GM12878 (cell line): ENCODE data around the gene MANBA. TPM values are rescaled to one million over a fixed set of nuclear protein-coding genes. Genes with fewer than 3 reads are reported as not detected.

Experiments used
- ATAC-seq: fragments of 200-7000 bp; cut with Tn5 transposase; 3 replicates; pipeline ENCODE4 v1.9.1; 2020; ENCODE audit warnings: mild to moderate bottlenecking, moderate library complexity
- BruUV-seq: library from RNA; stranded (reverse); fragments of 400-500 nt; replicated peaks from 2 replicates; lab custom pipeline; 2021; lab: Mats Ljungman, UMichigan
- CTCF ChIA-PET: fragments of 300-600 bp; sonication (Branson Sonifier 250); formaldehyde crosslinking; extraction: SDS; loops from one replicate; lab custom pipeline; 2021; ENCODE audit warnings: inconsistent platforms; lab: Yijun Ruan, JAX
- POLR2A ChIA-PET: fragments of 350-600 bp; formaldehyde crosslinking; extraction: SDS; loops from one replicate; lab custom pipeline; 2021; ENCODE audit warnings: inconsistent platforms; lab: Charles Lee
- RAD21 ChIA-PET: fragments of 300-600 bp; sonication (Branson Sonifier 250); formaldehyde crosslinking; loops from one replicate; lab custom pipeline; 2023; ENCODE audit warnings: antibody characterized with exemption; ENCODE audit not compliant: unreplicated experiment; lab: Charles Lee
- SMC1A ChIA-PET: fragments of 300-600 bp; sonication (Branson Sonifier 250); formaldehyde crosslinking; loops from one replicate; lab custom pipeline; 2023; ENCODE audit not compliant: unreplicated experiment, uncharacterized antibody; lab: Charles Lee
- DNase-seq: peaks from one replicate; pipeline ENCODE4 v3.0.0-alpha.2; 2011; ENCODE audit warnings: low read depth, low spot score
- FAIRE-seq: peaks from 3 replicates; lab custom pipeline; 2011; peaks lifted over from hg19 to GRCh38; lab: Jason Lieb, UNC
- H2AFZ ChIP-seq: 2 replicates; pipeline ENCODE4 v1.6.0; 2011; ENCODE audit warnings: low read depth, low read length, control low read depth; ENCODE audit not compliant: control insufficient read depth
- H3K27ac ChIP-seq: 2 replicates; pipeline ENCODE4 v1.5.1; 2011; ENCODE audit warnings: control low read depth; ENCODE audit not compliant: control insufficient read depth, insufficient read depth
- H3K27me3 ChIP-seq, 2 experiments: replicated peaks in 1 of 2; 2 replicates each; pipeline versions ENCODE4 v1.6.0 to v1.6.1; 2011; ENCODE audit warnings: low read length in 1 of 2; ENCODE audit not compliant: control insufficient read depth in 2 of 2, insufficient read depth in 2 of 2
- H3K36me3 ChIP-seq, 2 experiments: 2 replicates each; pipeline ENCODE4 v1.5.1; 2011; ENCODE audit warnings: low read length in 1 of 2; ENCODE audit not compliant: control insufficient read depth in 2 of 2, insufficient read depth in 2 of 2
- H3K4me1 ChIP-seq: 2 replicates; pipeline ENCODE4 v1.6.1; 2011; ENCODE audit warnings: mild to moderate bottlenecking, low read length, moderate library complexity, mixed read lengths; ENCODE audit not compliant: control insufficient read depth, insufficient read depth
- H3K4me2 ChIP-seq: 2 replicates; pipeline ENCODE4 v1.6.0; 2011; ENCODE audit warnings: control low read depth; ENCODE audit not compliant: control insufficient read depth, insufficient read depth
- H3K4me3 ChIP-seq: fragments of 200-600 bp; sonication (generic); 2 replicates; pipeline ENCODE4 v1.5.1; 2016
- H3K79me2 ChIP-seq: 2 replicates; pipeline ENCODE4 v1.6.0; 2011; ENCODE audit warnings: low read length; ENCODE audit not compliant: control insufficient read depth, insufficient read depth
- H3K9ac ChIP-seq: 2 replicates; pipeline ENCODE4 v1.8.0; 2011; ENCODE audit warnings: low read length, control low read depth, mixed read lengths; ENCODE audit not compliant: control insufficient read depth, insufficient read depth
- H3K9me3 ChIP-seq: replicated peaks from 3 replicates; pipeline ENCODE4 v1.5.1; 2011; ENCODE audit warnings: mild to moderate bottlenecking, low read length; ENCODE audit not compliant: control insufficient read depth, insufficient read depth
- H4K20me1 ChIP-seq: 2 replicates; pipeline ENCODE4 v1.6.0; 2011; ENCODE audit not compliant: control insufficient read depth, insufficient read depth
- BCL11A ChIP-seq: IDR thresholded peaks from 2 replicates; pipeline ENCODE4 v1.6.1; 2011; ENCODE audit warnings: low read depth, low read length
- CEBPZ ChIP-seq: fragments of 150-350 bp; IDR thresholded peaks from 2 replicates; pipeline ENCODE4 v1.6.1; 2016; ENCODE audit warnings: low read depth, low read length
- CHD2 ChIP-seq: IDR thresholded peaks from 2 replicates; pipeline ENCODE4 v1.6.1; 2011; ENCODE audit warnings: low read depth, low read length, improper control_type of control experiment, borderline replicate concordance
- EED ChIP-seq: sonication (generic); IDR thresholded peaks from 2 replicates; pipeline ENCODE4 v1.6.1; 2016; ENCODE audit warnings: antibody characterized with exemption, low read depth
- JUNB ChIP-seq: IDR thresholded peaks from 2 replicates; pipeline ENCODE4 v1.6.1; 2016; ENCODE audit warnings: antibody characterized with exemption, mild to moderate bottlenecking
- SMAD5 ChIP-seq: IDR thresholded peaks from 2 replicates; pipeline ENCODE4 v1.6.1; 2016; ENCODE audit warnings: antibody characterized with exemption, low read depth
- SPI1 ChIP-seq: IDR thresholded peaks from 2 replicates; pipeline ENCODE4 v1.6.1; 2011; ENCODE audit warnings: low read depth, mild to moderate bottlenecking, low read length, moderate library complexity, borderline replicate concordance; ENCODE audit not compliant: insufficient read depth
- WGBS: methylation state at CpG from one replicate; pipeline ENCODE4 v1.1.6; 2016; ENCODE audit warnings: low lambda C conversion rate; ENCODE audit not compliant: insufficient replicate concordance, insufficient coverage; ENCODE audit errors: missing lambda C conversion rate; 5-methylcytosine and 5-hydroxymethylcytosine counted together
- in situ Hi-C: fragments of 300-500 bp; cut with MboI; formaldehyde crosslinking; loops from 9 replicates; pipeline ENCODE4 v1.14.3; 2018; ENCODE audit warnings: mixed read lengths
- intact Hi-C: fragments of 100-400 bp; cut with micrococcal nuclease; formaldehyde crosslinking; loops from one replicate; pipeline ENCODE4 v1.14.2; 2022; ENCODE audit not compliant: unreplicated experiment
- polyA plus RNA-seq, 11 experiments: library from polyadenylated mRNA; depleted of rRNA in 4 of 11; unstranded in 6 of 11; stranded (reverse) in 5 of 11; fragments of >200 nt; fragmentation: Nextera tagmentation in 4 of 11; fragmentation: Illumina TruSeq in 1 of 11; extraction: Ambion mirVana in 4 of 11; extraction: Trizol in 1 of 11; gene quantifications; 1 replicate in 1 of 11; 2 replicates in 10 of 11; pipeline versions ENCODE4 v1.2.1 to v1.2.3, GENCODE V29; 2011 to 2016; ENCODE audit warnings: inconsistent platforms in 2 of 11, missing spikeins in 2 of 11, low read depth in 1 of 11
- total RNA-seq, 4 experiments: library from RNA; depleted of rRNA in 3 of 4; stranded (reverse); fragments of >200 nt in 3 of 4; fragmentation: Illumina TruSeq in 1 of 4; extraction: Trizol in 1 of 4; gene quantifications; 2 replicates each; pipeline versions ENCODE4 v1.2.1 to v1.2.3, GENCODE V29; 2013 to 2021
- TF ChIP-seq, protein P1 (sequence below): fragments of 450-650 bp; IDR thresholded peaks from 2 replicates; pipeline ENCODE4 v1.6.1; 2016; ENCODE audit warnings: mild to moderate bottlenecking
- TF ChIP-seq, protein P2 (sequence below): IDR thresholded peaks from 2 replicates; pipeline ENCODE4 v1.6.1; 2011; ENCODE audit warnings: low read depth, low read length, improper control_type of control experiment, borderline replicate concordance

The MANBA gene
- total and polyA plus RNA-seq, 10 of the 15 experiments (the other 5 are each of a cell fraction or from before 2014, with no cell fraction given) = 3.8 to 19.0 (median 12.5) TPM

DNA sequence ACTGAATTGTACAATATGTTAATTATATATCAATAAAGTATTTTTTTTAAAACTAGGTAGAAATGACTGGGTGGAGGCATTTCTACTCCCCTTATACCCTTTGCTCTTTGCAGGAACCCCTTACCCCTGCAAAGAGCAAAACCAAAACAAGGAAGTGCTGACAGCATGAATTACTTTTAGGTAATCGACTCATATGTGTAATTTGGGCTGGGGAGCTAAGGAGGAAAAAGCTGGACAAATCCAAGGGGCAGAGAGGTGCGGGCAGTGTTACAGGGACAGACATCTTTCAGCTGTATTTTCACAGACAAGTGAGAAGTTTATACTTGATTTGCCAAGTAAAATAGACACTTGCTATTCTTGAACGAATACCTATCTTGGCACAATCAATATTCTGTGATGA is 35.5 kb downstream of the MANBA start:
- in situ Hi-C loops = no loop called here
- H3K4me2 ChIP-seq = no peak overlapping the region
- ChIA-PET SMC1A (no interaction called here), RAD21 (no interaction called here), POLR2A (no interaction called here), CTCF (interaction anchor here (0.7 to 0.9 kb wide), 2 partner anchors 27 to 100 kb away, joined by 3 read pairs; no protein-coding TSS in a partner anchor)
- FAIRE-seq (no peak), DNase-seq (no peak), ATAC-seq (no peak)
- no peak overlapping the region for H3K9ac ChIP-seq
- BruUV-seq = no TSS peak
- intact Hi-C loops = no loop called here
- H3K27me3 ChIP-seq = no peaks in the 10 kb centered on the region
- H2AFZ ChIP-seq = no peak overlapping the region
- H3K27ac ChIP-seq = no peak overlapping the region
- H3K4me3 ChIP-seq = no peak overlapping the region
- peaks cover under 1% of the 10 kb centered on the region; the same call in 1 of the 3 replicates for H3K9me3 ChIP-seq
- peaks cover 3 to 10% of the 10 kb centered on the region in 2 experiments; a peak in 3 of 4 replicates for H3K36me3 ChIP-seq
- H4K20me1 ChIP-seq = no peaks in the 10 kb centered on the region
- no peaks in the 10 kb centered on the region; the same call in 1 of the 2 replicates for H3K79me2 ChIP-seq
- WGBS = 88% methylated on average over 3 of the region's 3 CpGs
- TF ChIP-seq, protein P1, sequence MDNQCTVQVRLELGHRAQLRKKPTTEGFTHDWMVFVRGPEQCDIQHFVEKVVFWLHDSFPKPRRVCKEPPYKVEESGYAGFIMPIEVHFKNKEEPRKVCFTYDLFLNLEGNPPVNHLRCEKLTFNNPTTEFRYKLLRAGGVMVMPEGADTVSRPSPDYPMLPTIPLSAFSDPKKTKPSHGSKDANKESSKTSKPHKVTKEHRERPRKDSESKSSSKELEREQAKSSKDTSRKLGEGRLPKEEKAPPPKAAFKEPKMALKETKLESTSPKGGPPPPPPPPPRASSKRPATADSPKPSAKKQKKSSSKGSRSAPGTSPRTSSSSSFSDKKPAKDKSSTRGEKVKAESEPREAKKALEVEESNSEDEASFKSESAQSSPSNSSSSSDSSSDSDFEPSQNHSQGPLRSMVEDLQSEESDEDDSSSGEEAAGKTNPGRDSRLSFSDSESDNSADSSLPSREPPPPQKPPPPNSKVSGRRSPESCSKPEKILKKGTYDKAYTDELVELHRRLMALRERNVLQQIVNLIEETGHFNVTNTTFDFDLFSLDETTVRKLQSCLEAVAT = no peak
- TF ChIP-seq, protein P2, sequence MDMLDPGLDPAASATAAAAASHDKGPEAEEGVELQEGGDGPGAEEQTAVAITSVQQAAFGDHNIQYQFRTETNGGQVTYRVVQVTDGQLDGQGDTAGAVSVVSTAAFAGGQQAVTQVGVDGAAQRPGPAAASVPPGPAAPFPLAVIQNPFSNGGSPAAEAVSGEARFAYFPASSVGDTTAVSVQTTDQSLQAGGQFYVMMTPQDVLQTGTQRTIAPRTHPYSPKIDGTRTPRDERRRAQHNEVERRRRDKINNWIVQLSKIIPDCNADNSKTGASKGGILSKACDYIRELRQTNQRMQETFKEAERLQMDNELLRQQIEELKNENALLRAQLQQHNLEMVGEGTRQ = no peak
- TF ChIP-seq CHD2 (no peak), EED (no peak), SPI1 (0 out of 2 replicates have a peak, but pooled peaks have one; percentile 4), BCL11A (no peak), CEBPZ (no peak), SMAD5 (no peak), JUNB (0 out of 2 replicates have a peak, but pooled peaks have one; percentile 28)
- no peaks in the 10 kb centered on the region for H3K4me1 ChIP-seq
